GM12865 (cell line): ENCODE data around the gene SNX20.

Experiments
- DNase-seq: peaks from one replicate; pipeline ENCODE4 v3.0.0; 2010; ENCODE audit warnings: low read depth
- H3K4me3 ChIP-seq: 2 replicates; pipeline ENCODE4 v1.5.1; 2011; ENCODE audit warnings: mild to moderate bottlenecking, low read depth, low read length, control low read depth
- CTCF ChIP-seq: IDR thresholded peaks from 2 replicates; pipeline ENCODE4 v1.5.1; 2011; ENCODE audit warnings: low read length, control low read depth, low read depth, inconsistent platforms; ENCODE audit not compliant: insufficient read depth; ENCODE audit errors: missing control alignments

SNX20 gene

GRCh38 chr16:50681021-50681885 lies at the start of gene SNX20:
Gene SNX20 (minus strand): TSS chr16:50681312. CDS start chr16:50677526, 3,786 bp downstream.
- DNase-seq: peak; percentile 83
- TF ChIP-seq CTCF: no peak
- peak within 1 kb of the TSS; percentile 81 for H3K4me3 ChIP-seq

GRCh38 chr16:50724306-50724705 lies 43.2 kb upstream of the SNX20 start:
- H3K4me3 ChIP-seq: no peak overlapping the region
- DNase-seq: peak; percentile 47
- TF ChIP-seq CTCF: no peak

- DNase-seq: no peak
- TF ChIP-seq CTCF: no peak
Measured at GRCh38 chr16:50722960-50723359, 41.8 kb upstream of the SNX20 start.

GRCh38 chr16:50722405-50722737 lies 41.3 kb upstream of the SNX20 start:
- no peak for DNase-seq
- no peak for TF ChIP-seq CTCF
- no peak overlapping the region for H3K4me3 ChIP-seq

More at GRCh38 chr16:50722960-50723359, 41.8 kb upstream of the SNX20 start:
- no peak overlapping the region for H3K4me3 ChIP-seq

GRCh38 chr16:50721549-50722404 lies 40.7 kb upstream of the SNX20 start:
- no peak for DNase-seq
- no peak for TF ChIP-seq CTCF
- no peak overlapping the region for H3K4me3 ChIP-seq

- no peak overlapping the region for H3K4me3 ChIP-seq
- peak; percentile 1 for TF ChIP-seq CTCF
- DNase-seq: no peak
Measured at GRCh38 chr16:50719401-50720337, 38.6 kb upstream of the SNX20 start.
